ENCODE results near the gene PRKCB. TPM values are rescaled to one million over a fixed set of nuclear protein-coding genes. Genes with fewer than 3 reads are reported as not detected.

The PRKCB gene
- total RNA-seq, 2 donors from 2014 or later = 72.1 to 77.0 TPM

- ATAC-seq (replicated peaks in 1 of 2) (peak; percentile 37 to 41), DNase-seq (peak; percentile 75 to 76)
- Mint-ChIP-seq H3K4me3 (peak overlapping the region; percentile 77 to 79), H3K27me3 (ENCODE audit: low read depth) (no peaks in the 10 kb centered on the region), H3K9me3 (no peaks in the 10 kb centered on the region), H3K27ac (peak overlapping the region; percentile 67), H3K4me1 (ENCODE audit: low read depth) (peaks cover 87% of the 10 kb centered on the region), H3K36me3 (ENCODE audit: insufficient read depth in 2 of 2) (peaks cover 0 to 4% of the 10 kb centered on the region in 2 donors)
Observed at GRCh38 chr16:23949630-23950290, 114.0 kb downstream of the PRKCB start.

GRCh38 chr16:23950291-23950894 is 114.6 kb downstream of the PRKCB start:
- Mint-ChIP-seq H3K4me1 (ENCODE audit: low read depth) (peaks cover 82% of the 10 kb centered on the region), H3K27ac (peak overlapping the region; percentile 71), H3K9me3 (no peaks in the 10 kb centered on the region), H3K4me3 (peak overlapping the region; percentile 77 to 79), H3K27me3 (ENCODE audit: low read depth) (no peaks in the 10 kb centered on the region), H3K36me3 (ENCODE audit: insufficient read depth in 2 of 2) (peaks cover 0 to 4% of the 10 kb centered on the region in 2 donors)
- DNase-seq (no peak), ATAC-seq (replicated peaks in 1 of 2) (no peak)

GRCh38 chr16:23950898-23951297 is 115.1 kb downstream of the PRKCB start:
- peaks cover 0 to 4% of the 10 kb centered on the region in 2 donors for H3K36me3 Mint-ChIP-seq (ENCODE audit: insufficient read depth in 2 of 2)
- peak; percentile 34 to 44 for DNase-seq
- H3K27ac Mint-ChIP-seq = peak overlapping the region; percentile 71
- peak overlapping the region; percentile 77 to 79 for H3K4me3 Mint-ChIP-seq
- H3K9me3 Mint-ChIP-seq = no peaks in the 10 kb centered on the region
- H3K4me1 Mint-ChIP-seq (ENCODE audit: low read depth) = peaks cover 82% of the 10 kb centered on the region
- no peaks in the 10 kb centered on the region for H3K27me3 Mint-ChIP-seq (ENCODE audit: low read depth)
- peak; percentile 38 to 55 for ATAC-seq (replicated peaks in 1 of 2)

GRCh38 chr16:23952128-23952970 is 116.6 kb downstream of the PRKCB start:
- Mint-ChIP-seq H3K27ac (peak overlapping the region; percentile 59), H3K4me3 (peak overlapping the region; percentile 76 to 79), H3K9me3 (no peaks in the 10 kb centered on the region), H3K36me3 (ENCODE audit: insufficient read depth in 2 of 2) (peaks cover 0 to 4% of the 10 kb centered on the region in 2 donors), H3K4me1 (ENCODE audit: low read depth) (peaks cover 84% of the 10 kb centered on the region), H3K27me3 (ENCODE audit: low read depth) (no peaks in the 10 kb centered on the region)
- DNase-seq = peak; percentile 41 to 61
- peak; percentile 73 to 79 for ATAC-seq (replicated peaks in 1 of 2)

DNA sequence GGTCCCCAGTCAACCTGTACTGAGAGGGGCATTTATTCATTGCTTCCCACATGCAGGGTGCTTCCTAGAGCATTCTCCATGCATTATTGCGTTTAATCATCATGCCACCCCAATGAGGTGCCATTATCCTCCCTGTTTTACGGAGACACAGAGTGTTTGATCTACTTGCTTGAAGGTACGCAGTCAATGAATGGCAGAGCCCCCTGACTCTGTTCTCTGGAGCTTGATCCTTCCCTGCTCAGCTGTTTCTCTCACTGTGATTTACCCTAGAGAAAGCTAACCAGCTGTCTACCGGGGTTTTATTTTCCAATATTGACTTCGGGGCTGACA is 117.2 kb downstream of the PRKCB start:
- Mint-ChIP-seq H3K27me3 (ENCODE audit: low read depth) (no peaks in the 10 kb centered on the region), H3K4me1 (ENCODE audit: low read depth) (peaks cover 83% of the 10 kb centered on the region), H3K27ac (no peak overlapping the region), H3K4me3 (peak overlapping the region; percentile 76 to 79), H3K36me3 (ENCODE audit: insufficient read depth in 2 of 2) (peaks cover 0 to 4% of the 10 kb centered on the region in 2 donors), H3K9me3 (no peaks in the 10 kb centered on the region)
- ATAC-seq (replicated peaks in 1 of 2) = no peak
- no peak for DNase-seq

DNA sequence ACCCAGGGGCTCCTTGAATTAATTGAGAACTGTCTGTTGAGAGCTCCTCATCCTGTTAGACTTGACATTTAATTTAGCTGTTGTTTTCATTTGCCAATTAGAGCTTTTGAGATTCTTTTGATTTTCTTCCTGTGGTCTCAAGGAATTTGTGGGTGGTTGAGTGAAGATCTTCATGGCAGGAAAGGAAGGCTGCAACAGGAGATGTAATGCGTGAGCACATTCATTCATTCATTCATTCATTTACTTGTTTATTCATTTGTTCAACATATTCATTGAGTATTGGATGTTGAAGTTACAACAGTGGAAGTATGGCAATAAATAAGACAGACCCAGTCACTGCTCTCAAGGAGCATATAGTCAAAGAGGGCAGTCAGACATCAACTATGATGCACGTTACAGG is 117.7 kb downstream of the PRKCB start:
- H3K27ac Mint-ChIP-seq = no peak overlapping the region
- no peak overlapping the region for H3K4me3 Mint-ChIP-seq
- no peak for ATAC-seq (replicated peaks in 1 of 2)
- H3K9me3 Mint-ChIP-seq = no peaks in the 10 kb centered on the region
- peaks cover 0 to 4% of the 10 kb centered on the region in 2 donors for H3K36me3 Mint-ChIP-seq (ENCODE audit: insufficient read depth in 2 of 2)
- no peak for DNase-seq
- peaks cover 80% of the 10 kb centered on the region for H3K4me1 Mint-ChIP-seq (ENCODE audit: low read depth)
- no peaks in the 10 kb centered on the region for H3K27me3 Mint-ChIP-seq (ENCODE audit: low read depth)

DNA sequence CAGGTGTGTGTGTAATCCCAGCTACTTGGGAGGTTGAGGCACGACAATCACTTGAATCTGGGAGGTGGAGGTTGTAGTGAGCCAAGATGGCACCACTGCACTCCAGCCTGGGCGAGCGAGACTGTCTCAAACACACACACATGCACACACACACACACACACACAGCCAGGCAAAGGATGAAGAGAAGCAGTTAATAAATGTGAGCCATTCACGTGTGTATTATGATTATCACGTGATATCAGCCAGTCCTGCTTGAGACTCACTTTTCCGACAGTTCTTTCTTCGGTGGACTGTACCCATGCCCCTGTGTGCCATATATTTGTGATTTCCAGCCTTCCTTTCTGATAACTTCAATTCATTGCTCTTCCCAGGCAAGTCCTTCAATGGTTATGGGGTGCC is 119.3 kb downstream of the PRKCB start:
- ATAC-seq (replicated peaks in 1 of 2) = no peak
- DNase-seq = no peak
- H3K9me3 Mint-ChIP-seq = no peaks in the 10 kb centered on the region
- H3K27me3 Mint-ChIP-seq (ENCODE audit: low read depth) = no peaks in the 10 kb centered on the region
- no peak overlapping the region for H3K4me3 Mint-ChIP-seq
- peaks cover 81% of the 10 kb centered on the region for H3K4me1 Mint-ChIP-seq (ENCODE audit: low read depth)
- H3K27ac Mint-ChIP-seq = no peak overlapping the region
- peaks cover 0 to 4% of the 10 kb centered on the region in 2 donors for H3K36me3 Mint-ChIP-seq (ENCODE audit: insufficient read depth in 2 of 2)

DNA sequence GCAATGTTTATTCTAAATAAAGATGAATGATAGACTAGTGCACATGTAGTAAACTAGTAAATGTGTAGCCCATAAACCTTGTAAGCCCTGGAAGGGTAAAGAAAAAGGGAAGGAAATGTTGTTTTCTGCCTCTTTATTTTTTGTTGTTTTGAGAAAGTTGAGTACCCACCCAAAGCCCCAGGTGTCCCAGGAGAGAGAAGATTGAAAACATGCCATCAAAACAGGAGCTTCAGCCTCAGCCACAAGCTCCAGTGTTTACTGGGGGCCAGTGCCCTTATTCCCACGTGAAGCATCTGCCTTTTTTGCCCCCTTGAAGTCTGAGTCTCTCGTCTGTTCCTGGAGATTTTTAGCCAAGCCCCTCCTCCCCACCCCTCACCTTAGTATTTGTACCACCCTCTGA is 121.5 kb downstream of the PRKCB start:
- Mint-ChIP-seq H3K4me1 (ENCODE audit: low read depth) (peaks cover 81% of the 10 kb centered on the region), H3K27ac (no peak overlapping the region), H3K4me3 (no peak overlapping the region), H3K9me3 (no peaks in the 10 kb centered on the region), H3K36me3 (ENCODE audit: insufficient read depth in 2 of 2) (peaks cover 0 to 1% of the 10 kb centered on the region in 2 donors), H3K27me3 (ENCODE audit: low read depth) (no peaks in the 10 kb centered on the region)
- ATAC-seq (replicated peaks in 1 of 2) (no peak), DNase-seq (no peak)

GRCh38 chr16:23959072-23959751 is 123.4 kb downstream of the PRKCB start:
- DNase-seq (no peak), ATAC-seq (replicated peaks in 1 of 2) (peak; percentile 25 to 48)
- Mint-ChIP-seq H3K9me3 (no peaks in the 10 kb centered on the region), H3K27me3 (ENCODE audit: low read depth) (no peaks in the 10 kb centered on the region), H3K4me1 (ENCODE audit: low read depth) (peaks cover 81% of the 10 kb centered on the region), H3K27ac (peak overlapping the region; percentile 54), H3K36me3 (ENCODE audit: insufficient read depth in 2 of 2) (peaks cover 1 to 2% of the 10 kb centered on the region in 2 donors), H3K4me3 (peak overlapping the region; percentile 64 to 72)

DNA sequence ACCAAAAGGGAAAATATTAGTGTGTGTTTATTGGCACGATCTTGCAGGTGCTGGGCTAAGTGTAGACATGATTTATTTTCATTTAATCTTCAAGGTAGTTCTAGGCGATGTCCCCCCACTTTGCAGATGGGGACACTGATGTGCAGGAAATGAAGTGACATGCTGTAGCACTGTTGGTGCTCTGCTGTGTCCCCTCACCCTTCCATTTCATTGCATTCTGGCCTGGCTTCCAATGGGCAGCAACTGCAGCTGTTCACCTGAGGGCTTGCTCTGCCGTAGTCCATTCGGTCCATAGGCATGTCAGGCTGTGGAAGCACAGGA is 123.9 kb downstream of the PRKCB start:
- Mint-ChIP-seq H3K36me3 (ENCODE audit: insufficient read depth in 2 of 2) (peaks cover 1 to 2% of the 10 kb centered on the region in 2 donors), H3K4me3 (peak overlapping the region; percentile 64 to 72), H3K27ac (peak overlapping the region; percentile 54), H3K4me1 (ENCODE audit: low read depth) (peaks cover 82% of the 10 kb centered on the region), H3K9me3 (no peaks in the 10 kb centered on the region), H3K27me3 (ENCODE audit: low read depth) (no peaks in the 10 kb centered on the region)
- ATAC-seq (replicated peaks in 1 of 2) (no peak), DNase-seq (no peak)

- H3K36me3 Mint-ChIP-seq (ENCODE audit: insufficient read depth in 2 of 2) = peaks cover 2 to 4% of the 10 kb centered on the region in 2 donors
- peak overlapping the region; percentile 55 for H3K27ac Mint-ChIP-seq
- H3K9me3 Mint-ChIP-seq = no peaks in the 10 kb centered on the region
- ATAC-seq (replicated peaks in 1 of 2) (no peak), DNase-seq (no peak)
- peaks cover 87% of the 10 kb centered on the region for H3K4me1 Mint-ChIP-seq (ENCODE audit: low read depth)
- H3K4me3 Mint-ChIP-seq = peak overlapping the region; percentile 64 to 72
- no peaks in the 10 kb centered on the region for H3K27me3 Mint-ChIP-seq (ENCODE audit: low read depth)
Observed at GRCh38 chr16:23960081-23960885, 124.5 kb downstream of the PRKCB start.

- Mint-ChIP-seq H3K36me3 (ENCODE audit: insufficient read depth in 2 of 2) (peaks cover 2 to 6% of the 10 kb centered on the region in 2 donors), H3K27ac (peak overlapping the region; percentile 18), H3K4me3 (peak overlapping the region; percentile 64), H3K4me1 (ENCODE audit: low read depth) (peaks cover 87% of the 10 kb centered on the region), H3K27me3 (ENCODE audit: low read depth) (no peaks in the 10 kb centered on the region), H3K9me3 (no peaks in the 10 kb centered on the region)
- DNase-seq (peak; percentile 51 to 72), ATAC-seq (replicated peaks in 1 of 2) (peak; percentile 87 to 88)
Observed at GRCh38 chr16:23962001-23962400, 126.2 kb downstream of the PRKCB start.

All from activated T-cell treated with anti-CD3 and anti-CD28 coated beads, Interleukin-2, amount 50 U/mL, for 72 hours (primary cell).